Gastrocnemius medialis (tissue), 4 donors: ENCODE data around the gene MSANTD1. TPM values are rescaled to one million over a fixed set of nuclear protein-coding genes. Genes with fewer than 3 reads are reported as not detected.

ENCODE experiments used
- ATAC-seq, 2 donors: fragments of 150-250 bp; one replicate each; pipeline ENCODE4 v1.9.1; 2016
- DNase-seq, 2 donors: peaks; one replicate each; pipeline ENCODE4 v3.0.0-alpha.2; 2019
- H3K27ac ChIP-seq, 4 donors: fragments of 200-600 bp; sonication (generic); 1 replicate in 1 of 4; 2 replicates in 3 of 4; pipeline ENCODE4 v1.5.1; 2016 to 2018; ENCODE audit warnings: mild to moderate bottlenecking in 2 of 4, moderate library complexity in 1 of 4
- H3K27me3 ChIP-seq, 3 donors: fragments of 200-600 bp; sonication (generic) in 2 of 3; 1 replicate in 1 of 3; 2 replicates in 2 of 3; pipeline versions ENCODE4 v1.5.1 to v1.6.0; 2016 to 2019; ENCODE audit warnings: mild to moderate bottlenecking in 1 of 3, moderate library complexity in 1 of 3
- H3K36me3 ChIP-seq, 2 donors: fragments of 200-600 bp; sonication (generic) in 1 of 2; one replicate each; pipeline ENCODE4 v1.5.1; 2017 to 2018
- H3K4me1 ChIP-seq, 2 donors: fragments of 200-600 bp; sonication (generic) in 1 of 2; one replicate each; pipeline ENCODE4 v1.5.1; 2016 to 2017; ENCODE audit warnings: mild to moderate bottlenecking in 2 of 2
- H3K4me3 ChIP-seq, 4 donors: fragments of 200-600 bp; sonication (generic) in 3 of 4; 1 replicate in 1 of 4; 2 replicates in 3 of 4; pipeline ENCODE4 v1.5.1; 2016 to 2019; ENCODE audit warnings: mild to moderate bottlenecking in 2 of 4
- H3K9me3 ChIP-seq, 3 donors: fragments of 200-600 bp; sonication (generic) in 2 of 3; 1 replicate in 1 of 3; 2 replicates in 2 of 3; pipeline ENCODE4 v1.5.1; 2016 to 2019
- POLR2A ChIP-seq, 2 donors: fragments of 450-650 bp; IDR thresholded peaks; one replicate each; pipeline ENCODE4 v1.6.1; 2017; ENCODE audit warnings: antibody characterized with exemption in 2 of 2, mild to moderate bottlenecking in 2 of 2, moderate library complexity in 2 of 2
- in situ Hi-C, 4 donors: fragments of 200-750 bp; cut with MboI; loops; one replicate each; pipeline versions ENCODE4 v1.15.0 to v1.8.0; 2017; ENCODE audit warnings: low sequenced_read_pairs in 4 of 4
- intact Hi-C: fragments of 100-400 bp; cut with DNase I; formaldehyde crosslinking; loops from one replicate; pipeline ENCODE4 v1.15.1; 2023; ENCODE audit warnings: low total_unique reads
- total RNA-seq, 4 donors: library from RNA; depleted of rRNA; stranded (reverse); fragments of >200 nt; gene quantifications; one replicate each; pipeline versions ENCODE4 v1.1.0 to v1.2.3, GENCODE V29; 2016
- TF ChIP-seq, protein P1 (sequence below), 5 experiments: fragments of 450-650 bp in 3 of 5; fragments of 200-600 bp in 2 of 5; sonication (generic) in 2 of 5; IDR thresholded peaks in 4 of 5; conservative IDR thresholded peaks in 1 of 5; 1 replicate in 4 of 5; 2 replicates in 1 of 5; pipeline ENCODE4 v1.5.1; 2016 to 2019; ENCODE audit warnings: antibody characterized with exemption in 5 of 5, mild to moderate bottlenecking in 3 of 5, moderate library complexity in 3 of 5

Gene MSANTD1
- total RNA-seq, 4 donors from 2014 or later = 0.36 to 1.5 (median 0.48) TPM

DNA sequence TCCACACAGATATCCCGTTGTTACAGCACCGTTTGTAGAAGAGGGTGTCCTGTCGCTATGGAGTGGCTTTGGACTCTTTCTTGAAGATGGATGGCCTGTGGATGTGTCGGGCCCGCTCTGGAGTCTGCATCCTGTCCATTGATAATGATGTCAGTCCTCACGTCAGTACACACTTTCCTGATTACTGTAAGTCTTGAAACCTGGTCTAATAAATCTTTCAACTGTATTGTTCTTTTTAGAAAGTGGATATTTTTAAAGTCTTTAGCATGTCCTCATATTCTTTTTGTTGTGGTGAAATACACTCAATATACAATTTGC lies 14.9 kb downstream of the MSANTD1 start:
- H3K9me3 ChIP-seq = no peaks in the 10 kb centered on the region
- no peaks in the 10 kb centered on the region for H3K4me1 ChIP-seq
- no peak for DNase-seq
- ATAC-seq = no peak
- H3K27ac ChIP-seq = no peak overlapping the region
- TF ChIP-seq, protein P1, sequence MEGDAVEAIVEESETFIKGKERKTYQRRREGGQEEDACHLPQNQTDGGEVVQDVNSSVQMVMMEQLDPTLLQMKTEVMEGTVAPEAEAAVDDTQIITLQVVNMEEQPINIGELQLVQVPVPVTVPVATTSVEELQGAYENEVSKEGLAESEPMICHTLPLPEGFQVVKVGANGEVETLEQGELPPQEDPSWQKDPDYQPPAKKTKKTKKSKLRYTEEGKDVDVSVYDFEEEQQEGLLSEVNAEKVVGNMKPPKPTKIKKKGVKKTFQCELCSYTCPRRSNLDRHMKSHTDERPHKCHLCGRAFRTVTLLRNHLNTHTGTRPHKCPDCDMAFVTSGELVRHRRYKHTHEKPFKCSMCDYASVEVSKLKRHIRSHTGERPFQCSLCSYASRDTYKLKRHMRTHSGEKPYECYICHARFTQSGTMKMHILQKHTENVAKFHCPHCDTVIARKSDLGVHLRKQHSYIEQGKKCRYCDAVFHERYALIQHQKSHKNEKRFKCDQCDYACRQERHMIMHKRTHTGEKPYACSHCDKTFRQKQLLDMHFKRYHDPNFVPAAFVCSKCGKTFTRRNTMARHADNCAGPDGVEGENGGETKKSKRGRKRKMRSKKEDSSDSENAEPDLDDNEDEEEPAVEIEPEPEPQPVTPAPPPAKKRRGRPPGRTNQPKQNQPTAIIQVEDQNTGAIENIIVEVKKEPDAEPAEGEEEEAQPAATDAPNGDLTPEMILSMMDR (IDR thresholded peaks at IDR 0.05 in 4 of 5, conservative IDR thresholded peaks at IDR 0.05 in 1 of 5) = no peak
- TF ChIP-seq POLR2A (IDR thresholded peaks at IDR 0.05) = no peak
- in situ Hi-C loops (no loop called here), intact Hi-C loops (no loop called here)
- no peaks in the 10 kb centered on the region for H3K27me3 ChIP-seq
- H3K36me3 ChIP-seq = no peaks in the 10 kb centered on the region
- no peak overlapping the region for H3K4me3 ChIP-seq

DNA sequence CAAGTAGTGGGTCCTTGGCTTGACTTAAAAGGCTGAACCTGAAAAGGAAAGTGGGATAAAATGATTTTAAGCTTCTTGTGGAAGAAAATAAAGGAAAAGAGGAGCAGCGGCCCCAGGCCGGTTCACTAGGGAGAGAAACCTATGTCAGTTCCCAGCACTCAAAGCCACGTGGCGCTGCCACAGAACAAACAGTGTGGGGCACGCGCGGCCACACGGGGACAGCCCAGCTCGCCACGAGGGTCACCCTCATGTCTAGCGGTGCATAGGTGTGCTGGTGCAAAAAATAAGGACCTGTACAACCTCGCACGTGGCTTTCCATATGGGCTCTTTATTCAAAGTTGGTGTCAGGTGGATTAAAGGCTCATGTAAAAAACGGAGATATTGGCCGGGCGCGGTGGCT lies 17.1 kb downstream of the MSANTD1 start:
- ATAC-seq (no peak), DNase-seq (no peak)
- peaks cover 13 to 15% of the 10 kb centered on the region in 2 donors for H3K4me1 ChIP-seq
- no peak overlapping the region for H3K27ac ChIP-seq
- no peak overlapping the region for H3K4me3 ChIP-seq
- H3K36me3 ChIP-seq = no peaks in the 10 kb centered on the region
- in situ Hi-C loops (no loop called here), intact Hi-C loops (no loop called here)
- no peaks in the 10 kb centered on the region for H3K9me3 ChIP-seq
- no peaks in the 10 kb centered on the region for H3K27me3 ChIP-seq
- TF ChIP-seq, protein P1 (IDR thresholded peaks at IDR 0.05 in 4 of 5, conservative IDR thresholded peaks at IDR 0.05 in 1 of 5) = no peak
- TF ChIP-seq POLR2A (IDR thresholded peaks at IDR 0.05) = no peak

- peaks cover 13 to 15% of the 10 kb centered on the region in 2 donors for H3K4me1 ChIP-seq
- DNase-seq (no peak), ATAC-seq (no peak)
- H3K27ac ChIP-seq = no peak overlapping the region
- H3K36me3 ChIP-seq = no peaks in the 10 kb centered on the region
- intact Hi-C loops = no loop called here
- no peaks in the 10 kb centered on the region for H3K27me3 ChIP-seq
- no peak for TF ChIP-seq POLR2A (IDR thresholded peaks at IDR 0.05)
- TF ChIP-seq, protein P1 (IDR thresholded peaks at IDR 0.05 in 4 of 5, conservative IDR thresholded peaks at IDR 0.05 in 1 of 5) = no peak
- no peak overlapping the region for H3K4me3 ChIP-seq
- no peaks in the 10 kb centered on the region for H3K9me3 ChIP-seq
- in situ Hi-C loops = no loop called here
Observed at GRCh38 chr4:3267576-3268394, 18.8 kb downstream of the MSANTD1 start.

DNA sequence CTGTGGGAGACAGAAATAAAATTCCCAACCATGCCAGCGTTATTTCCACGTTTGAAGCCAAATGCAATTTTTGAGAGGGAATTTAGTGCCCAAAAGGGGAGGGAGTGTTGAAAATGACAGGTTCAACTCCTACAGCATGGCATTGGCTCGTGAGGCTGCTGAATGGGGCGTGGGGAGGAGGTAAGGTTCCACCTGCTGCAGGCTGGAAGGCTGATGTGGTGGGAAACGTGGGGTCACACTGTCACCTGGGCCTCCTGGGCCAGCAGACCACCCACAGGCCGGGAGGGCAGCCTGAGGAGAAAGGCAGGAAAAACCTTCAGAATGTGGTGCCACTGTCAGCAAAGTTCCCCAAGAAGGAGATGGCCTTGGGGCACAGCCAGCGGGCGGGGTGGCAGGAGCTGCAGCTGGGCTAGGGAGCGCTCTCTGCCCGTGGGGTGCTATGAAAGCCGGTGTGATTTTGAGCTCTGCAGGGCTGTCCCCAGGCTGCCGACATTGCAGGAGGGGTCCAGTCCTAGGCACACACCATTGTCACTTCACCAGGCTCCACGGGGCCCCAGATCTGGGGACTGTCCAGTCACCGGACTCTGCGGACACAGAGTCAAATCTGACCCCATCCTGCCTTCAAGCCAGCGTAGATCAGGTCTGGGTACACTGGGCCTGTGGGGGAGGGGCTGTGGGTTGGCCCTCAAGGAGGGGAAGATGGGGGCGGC lies 19.6 kb downstream of the MSANTD1 start:
- peak overlapping the region in 1 of 4 donors; percentile 58 for H3K27ac ChIP-seq
- peaks cover 13 to 15% of the 10 kb centered on the region in 2 donors for H3K4me1 ChIP-seq
- ATAC-seq = no peak
- no peaks in the 10 kb centered on the region for H3K9me3 ChIP-seq
- no peak overlapping the region for H3K4me3 ChIP-seq
- intact Hi-C loops = no loop called here
- H3K36me3 ChIP-seq = no peaks in the 10 kb centered on the region
- DNase-seq = no peak
- no peak for TF ChIP-seq POLR2A (IDR thresholded peaks at IDR 0.05)
- TF ChIP-seq, protein P1 (IDR thresholded peaks at IDR 0.05 in 4 of 5, conservative IDR thresholded peaks at IDR 0.05 in 1 of 5) = no peak
- in situ Hi-C loops = no loop called here
- no peaks in the 10 kb centered on the region for H3K27me3 ChIP-seq
